Keratinocyte (primary cell): Measurements from ENCODE around the gene SMIM11. TPM values are rescaled to one million over a fixed set of nuclear protein-coding genes. Genes with fewer than 3 reads are reported as not detected.

ENCODE experiments used
- DNase-seq: peaks from one replicate; pipeline ENCODE4 v3.0.0-alpha.2; 2011; ENCODE audit warnings: low read depth, missing footprints, low spot score
- FAIRE-seq: peaks from 2 replicates; lab custom pipeline; 2011; peaks lifted over from hg19 to GRCh38; lab: Jason Lieb, UNC
- H2AFZ ChIP-seq: 2 replicates; pipeline ENCODE4 v1.6.0; 2012; ENCODE audit warnings: low read length, control low read depth, inconsistent platforms; ENCODE audit not compliant: control insufficient read depth
- H3K27ac ChIP-seq: 2 replicates; pipeline ENCODE4 v1.5.1; 2011; ENCODE audit warnings: low read length; ENCODE audit not compliant: control insufficient read depth, insufficient read depth
- H3K27me3 ChIP-seq: 3 replicates; pipeline ENCODE4 v1.6.0; 2011; ENCODE audit warnings: low read length; ENCODE audit not compliant: control insufficient read depth, insufficient read depth; ENCODE audit errors: extremely low read depth
- H3K36me3 ChIP-seq, 2 experiments: 2 replicates in 1 of 2; 3 replicates in 1 of 2; pipeline ENCODE4 v1.5.1; 2011; ENCODE audit warnings: low read length in 2 of 2, mild to moderate bottlenecking in 1 of 2; ENCODE audit not compliant: control insufficient read depth in 2 of 2, insufficient read depth in 2 of 2; ENCODE audit errors: extremely low read depth in 1 of 2
- H3K4me1 ChIP-seq: 3 replicates; pipeline ENCODE4 v1.5.1; 2011; ENCODE audit warnings: low read length; ENCODE audit not compliant: control insufficient read depth, insufficient read depth; ENCODE audit errors: extremely low read depth
- H3K4me2 ChIP-seq: 3 replicates; pipeline ENCODE4 v1.6.0; 2011; ENCODE audit warnings: low read depth, low read length; ENCODE audit not compliant: control insufficient read depth, insufficient read depth; ENCODE audit errors: extremely low read depth
- H3K4me3 ChIP-seq, 3 experiments: fragments of 200-600 bp in 1 of 3; sonication (generic) in 1 of 3; 2 replicates in 2 of 3; 3 replicates in 1 of 3; pipeline ENCODE4 v1.5.1; 2011 to 2016; ENCODE audit warnings: low read length in 3 of 3, mild to moderate bottlenecking in 3 of 3, control low read depth in 2 of 3, inconsistent platforms in 1 of 3, low read depth in 1 of 3, mixed read lengths in 1 of 3, mixed run types in 1 of 3, moderate library complexity in 1 of 3; ENCODE audit not compliant: control insufficient read depth in 2 of 3, insufficient read depth in 2 of 3; ENCODE audit errors: extremely low read depth in 1 of 3
- H3K79me2 ChIP-seq: 2 replicates; pipeline ENCODE4 v1.6.0; 2012; ENCODE audit warnings: low read length; ENCODE audit not compliant: control insufficient read depth, insufficient read depth
- H3K9ac ChIP-seq: 3 replicates; pipeline ENCODE4 v1.6.0; 2011; ENCODE audit warnings: low read length; ENCODE audit not compliant: control insufficient read depth, insufficient read depth; ENCODE audit errors: extremely low read depth
- H3K9me1 ChIP-seq: 3 replicates; pipeline ENCODE4 v1.6.0; 2011; ENCODE audit warnings: low read length; ENCODE audit not compliant: control insufficient read depth, insufficient read depth; ENCODE audit errors: extremely low read depth
- H3K9me3 ChIP-seq: 2 replicates; pipeline ENCODE4 v1.5.1; 2012; ENCODE audit warnings: low read depth, low read length; ENCODE audit not compliant: control insufficient read depth
- H4K20me1 ChIP-seq: 3 replicates; pipeline ENCODE4 v1.6.0; 2011; ENCODE audit warnings: low read length; ENCODE audit not compliant: control insufficient read depth, insufficient read depth; ENCODE audit errors: extremely low read depth
- CTCF ChIP-seq, 3 experiments: IDR thresholded peaks in 1 of 3; conservative IDR thresholded peaks in 1 of 3; optimal IDR thresholded peaks in 1 of 3; 2 replicates in 2 of 3; 3 replicates in 1 of 3; pipeline versions ENCODE3 to v1.5.1; 2011; ENCODE audit warnings: low read length in 3 of 3, mild to moderate bottlenecking in 3 of 3, moderate library complexity in 2 of 3, control low read depth in 1 of 3, inconsistent platforms in 1 of 3; ENCODE audit not compliant: insufficient read depth in 2 of 3; ENCODE audit errors: extremely low read depth in 1 of 3
- EZH2 ChIP-seq: IDR thresholded peaks from one replicate; pipeline ENCODE4 v1.6.1; 2012; ENCODE audit warnings: inconsistent platforms, mild to moderate bottlenecking, low read length, moderate library complexity
- dilution Hi-C: fragments of 300-500 bp; cut with MboI; formaldehyde crosslinking; loops from one replicate; pipeline ENCODE4 v1.7.0; 2020; ENCODE audit warnings: low sequenced_read_pairs; ENCODE audit not compliant: extremely low pct_ligation_motif_present
- polyA plus RNA-seq, 5 experiments: library from polyadenylated mRNA; depleted of rRNA in 3 of 5; stranded (reverse) in 3 of 5; stranded (forward) in 1 of 5; unstranded in 1 of 5; fragments of >200 nt; gene quantifications; 1 replicate in 1 of 5; 2 replicates in 3 of 5; 3 replicates in 1 of 5; pipeline versions ENCODE4 v1.2.1 to v1.2.3, GENCODE V29; 2011 to 2012; ENCODE audit warnings: missing spikeins in 2 of 5, low read depth in 1 of 5, low replicate concordance in 1 of 5

The SMIM11 gene
- polyA plus RNA-seq, 1 donor (not counting 4 experiments of a cell fraction or from before 2014, with no cell fraction given) = 2.7 TPM

DNA sequence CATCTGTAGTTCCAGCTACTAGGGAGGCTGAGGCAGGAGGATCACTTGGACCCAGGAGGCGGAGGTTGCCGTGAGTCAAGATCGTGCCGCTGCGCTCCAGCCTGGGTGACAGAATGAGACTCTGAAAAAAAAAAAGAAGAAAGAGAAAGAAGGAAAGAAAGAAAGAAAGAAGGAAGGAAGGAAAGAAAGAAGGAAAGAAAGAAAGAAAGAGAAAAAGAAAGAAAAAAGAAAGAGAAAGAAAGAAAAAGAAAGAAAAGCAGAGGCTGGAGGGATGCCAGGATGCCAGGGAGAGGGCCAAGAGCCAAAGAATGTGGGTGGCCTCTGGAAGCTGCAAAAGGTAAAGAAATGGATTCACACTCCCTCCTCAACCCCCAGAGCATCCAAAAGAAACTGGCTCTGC is 19.7 kb upstream of the SMIM11 start:
- FAIRE-seq (no peak), DNase-seq (no peak)
- no peak overlapping the region for H3K4me3 ChIP-seq
- no peak for TF ChIP-seq CTCF (optimal IDR thresholded peaks at IDR 0.05 in 1 of 3, IDR thresholded peaks at IDR 0.05 in 1 of 3, conservative IDR thresholded peaks at IDR 0.05 in 1 of 3; ENCODE audit: extremely low read depth in 1 of 3, insufficient read depth in 2 of 3, low read length in 3 of 3)
- TF ChIP-seq EZH2 = no peak
- H2AFZ ChIP-seq = no peak overlapping the region
- H3K9me1 ChIP-seq = no peaks in the 10 kb centered on the region
- no peak overlapping the region for H3K4me2 ChIP-seq
- H3K9ac ChIP-seq = no peak overlapping the region
- H3K79me2 ChIP-seq = no peaks in the 10 kb centered on the region
- no peaks in the 10 kb centered on the region for H3K36me3 ChIP-seq
- no peaks in the 10 kb centered on the region for H3K4me1 ChIP-seq
- H4K20me1 ChIP-seq = no peaks in the 10 kb centered on the region
- H3K27me3 ChIP-seq = peaks cover 11% of the 10 kb centered on the region
- H3K9me3 ChIP-seq = no peaks in the 10 kb centered on the region
- dilution Hi-C loops = no loop called here
- no peak overlapping the region for H3K27ac ChIP-seq

DNA sequence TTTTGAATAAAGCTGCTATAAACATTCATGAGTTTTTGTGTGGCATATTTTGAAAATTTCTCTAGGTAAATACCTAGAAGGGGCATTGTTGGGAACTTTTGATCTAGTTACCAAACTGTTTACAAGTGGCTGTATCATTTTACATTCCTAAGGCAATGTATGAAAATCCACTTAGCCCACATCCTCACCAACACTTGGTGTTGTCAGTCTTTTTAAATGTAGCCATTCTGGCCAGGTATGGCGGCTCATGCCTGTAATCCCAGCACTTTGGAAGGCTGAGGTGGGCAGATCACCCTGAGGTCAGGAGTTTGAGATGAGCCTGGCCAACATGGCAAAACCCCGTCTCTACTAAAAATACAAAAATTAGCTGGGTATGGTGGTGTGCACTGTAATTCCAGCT is 17.4 kb upstream of the SMIM11 start:
- H3K4me1 ChIP-seq = peaks cover 6% of the 10 kb centered on the region
- peaks cover 12% of the 10 kb centered on the region for H3K27me3 ChIP-seq
- no peaks in the 10 kb centered on the region for H3K36me3 ChIP-seq
- no peaks in the 10 kb centered on the region for H3K9me1 ChIP-seq
- H2AFZ ChIP-seq = no peak overlapping the region
- H4K20me1 ChIP-seq = no peaks in the 10 kb centered on the region
- no peaks in the 10 kb centered on the region for H3K79me2 ChIP-seq
- no peak overlapping the region for H3K4me2 ChIP-seq
- DNase-seq = no peak
- FAIRE-seq = no peak
- TF ChIP-seq CTCF (optimal IDR thresholded peaks at IDR 0.05 in 1 of 3, IDR thresholded peaks at IDR 0.05 in 1 of 3, conservative IDR thresholded peaks at IDR 0.05 in 1 of 3; ENCODE audit: extremely low read depth in 1 of 3, insufficient read depth in 2 of 3, low read length in 3 of 3) (no peak), EZH2 (no peak)
- no peaks in the 10 kb centered on the region for H3K9me3 ChIP-seq
- no peak overlapping the region for H3K27ac ChIP-seq
- dilution Hi-C loops = no loop called here
- H3K4me3 ChIP-seq = no peak overlapping the region
- H3K9ac ChIP-seq = no peak overlapping the region
